Osteocyte (in vitro differentiated cells): ENCODE measurements around the gene NLGN2. TPM values are rescaled to one million over a fixed set of nuclear protein-coding genes. Genes with fewer than 3 reads are reported as not detected.
A peak's percentile ranks its signal among the peaks of the same experiment; 100 is the strongest.

Source experiments
- DNase-seq: peaks from one replicate; pipeline ENCODE4 v3.0.0; 2021; ENCODE audit warnings: mixed read lengths; ENCODE audit not compliant: unreplicated experiment; ENCODE audit errors: extremely low spot score
- H3K27ac Mint-ChIP-seq: one replicate; pipeline ENCODE4 v1.8.0; 2021; ENCODE audit warnings: mild to moderate bottlenecking, mixed read lengths; ENCODE audit not compliant: unreplicated experiment
- H3K27me3 Mint-ChIP-seq: one replicate; pipeline ENCODE4 v1.8.0; 2021; ENCODE audit warnings: mixed read lengths; ENCODE audit not compliant: unreplicated experiment
- H3K36me3 Mint-ChIP-seq: one replicate; pipeline ENCODE4 v1.8.0; 2021; ENCODE audit warnings: mixed read lengths; ENCODE audit not compliant: unreplicated experiment
- H3K4me1 Mint-ChIP-seq: one replicate; pipeline ENCODE4 v1.8.0; 2021; ENCODE audit warnings: mixed read lengths; ENCODE audit not compliant: unreplicated experiment
- H3K4me3 Mint-ChIP-seq: one replicate; pipeline ENCODE4 v1.8.0; 2021; ENCODE audit warnings: mild to moderate bottlenecking, moderate library complexity, mixed read lengths; ENCODE audit not compliant: unreplicated experiment
- H3K9me3 Mint-ChIP-seq: one replicate; pipeline ENCODE4 v1.8.0; 2021; ENCODE audit warnings: mixed read lengths; ENCODE audit not compliant: unreplicated experiment
- total RNA-seq: library from RNA; stranded (reverse); gene quantifications from 2 replicates; pipeline ENCODE4 v1.2.1, GENCODE V29; 2021
- TF ChIP-seq, protein P1 (sequence below): fragments of 200-600 bp; sonication (generic); IDR thresholded peaks from 2 replicates; pipeline ENCODE4 v1.5.0; 2021; ENCODE audit warnings: antibody characterized with exemption, mild to moderate bottlenecking, moderate library complexity

NLGN2 gene
- total RNA-seq, 1 donor from 2014 or later = 56.8 TPM

DNA sequence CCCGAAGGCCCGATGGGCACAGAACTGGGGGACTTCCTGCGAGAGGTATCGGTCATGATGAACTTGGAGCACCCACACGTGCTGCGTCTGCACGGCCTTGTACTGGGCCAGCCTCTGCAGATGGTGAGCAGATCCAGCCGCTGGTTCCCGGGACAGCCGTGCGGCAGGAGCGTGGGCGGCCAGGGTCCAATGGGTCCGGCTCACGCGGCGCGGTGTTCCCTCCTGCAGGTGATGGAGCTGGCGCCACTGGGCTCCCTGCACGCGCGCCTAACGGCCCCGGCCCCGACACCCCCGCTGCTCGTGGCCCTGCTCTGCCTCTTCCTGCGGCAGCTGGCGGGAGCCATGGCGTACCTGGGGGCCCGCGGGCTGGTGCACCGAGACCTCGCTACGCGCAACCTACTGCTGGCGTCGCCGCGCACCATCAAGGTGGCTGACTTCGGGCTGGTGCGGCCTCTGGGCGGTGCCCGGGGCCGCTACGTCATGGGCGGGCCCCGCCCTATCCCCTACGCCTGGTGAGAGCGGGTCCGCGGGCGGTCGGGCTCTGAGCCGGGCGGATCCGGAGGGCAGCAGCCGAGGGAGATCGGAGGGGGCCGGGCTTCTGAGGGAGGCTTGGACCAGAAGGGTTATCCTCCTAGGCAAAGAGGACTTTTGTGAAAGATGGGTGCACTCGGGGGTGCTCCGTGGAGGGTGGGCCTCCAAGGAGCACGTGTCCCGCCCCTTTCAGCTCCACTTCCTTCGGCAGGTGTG lies 23.7 kb upstream of the NLGN2 start:
- peaks cover 10% of the 10 kb centered on the region for H3K4me1 Mint-ChIP-seq
- H3K27ac Mint-ChIP-seq = no peak overlapping the region
- H3K4me3 Mint-ChIP-seq = peak overlapping the region; percentile 57
- peaks cover 7% of the 10 kb centered on the region for H3K36me3 Mint-ChIP-seq
- TF ChIP-seq, protein P1, sequence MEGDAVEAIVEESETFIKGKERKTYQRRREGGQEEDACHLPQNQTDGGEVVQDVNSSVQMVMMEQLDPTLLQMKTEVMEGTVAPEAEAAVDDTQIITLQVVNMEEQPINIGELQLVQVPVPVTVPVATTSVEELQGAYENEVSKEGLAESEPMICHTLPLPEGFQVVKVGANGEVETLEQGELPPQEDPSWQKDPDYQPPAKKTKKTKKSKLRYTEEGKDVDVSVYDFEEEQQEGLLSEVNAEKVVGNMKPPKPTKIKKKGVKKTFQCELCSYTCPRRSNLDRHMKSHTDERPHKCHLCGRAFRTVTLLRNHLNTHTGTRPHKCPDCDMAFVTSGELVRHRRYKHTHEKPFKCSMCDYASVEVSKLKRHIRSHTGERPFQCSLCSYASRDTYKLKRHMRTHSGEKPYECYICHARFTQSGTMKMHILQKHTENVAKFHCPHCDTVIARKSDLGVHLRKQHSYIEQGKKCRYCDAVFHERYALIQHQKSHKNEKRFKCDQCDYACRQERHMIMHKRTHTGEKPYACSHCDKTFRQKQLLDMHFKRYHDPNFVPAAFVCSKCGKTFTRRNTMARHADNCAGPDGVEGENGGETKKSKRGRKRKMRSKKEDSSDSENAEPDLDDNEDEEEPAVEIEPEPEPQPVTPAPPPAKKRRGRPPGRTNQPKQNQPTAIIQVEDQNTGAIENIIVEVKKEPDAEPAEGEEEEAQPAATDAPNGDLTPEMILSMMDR = no peak
- H3K9me3 Mint-ChIP-seq = peaks cover 7% of the 10 kb centered on the region
- no peak for DNase-seq
- peaks cover 37% of the 10 kb centered on the region for H3K27me3 Mint-ChIP-seq

DNA sequence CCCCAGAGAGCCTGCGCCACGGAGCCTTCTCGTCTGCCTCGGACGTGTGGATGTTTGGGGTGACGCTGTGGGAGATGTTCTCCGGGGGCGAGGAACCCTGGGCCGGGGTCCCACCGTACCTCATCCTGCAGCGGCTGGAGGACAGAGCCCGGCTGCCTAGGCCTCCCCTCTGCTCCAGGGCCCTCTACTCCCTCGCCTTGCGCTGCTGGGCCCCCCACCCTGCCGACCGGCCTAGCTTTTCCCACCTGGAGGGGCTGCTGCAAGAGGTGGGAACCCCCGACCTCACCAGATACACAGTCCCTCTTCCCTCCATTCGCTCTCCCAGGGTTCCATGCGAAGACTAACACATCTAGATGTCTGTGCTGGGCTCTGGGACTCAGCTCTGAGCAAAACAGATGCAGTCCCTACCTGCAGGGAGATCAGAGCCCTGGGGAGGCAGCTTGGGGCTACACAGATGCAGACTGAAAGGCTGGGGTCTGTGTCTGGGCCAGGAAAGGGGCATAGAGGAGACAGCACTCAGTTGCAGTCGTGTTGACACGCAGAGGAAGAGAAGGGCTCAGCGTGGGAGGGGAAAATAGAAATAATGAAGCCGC lies 23.1 kb upstream of the NLGN2 start:
- Mint-ChIP-seq H3K36me3 (peaks cover 7% of the 10 kb centered on the region), H3K4me3 (peak overlapping the region; percentile 57), H3K27ac (no peak overlapping the region), H3K4me1 (peaks cover 10% of the 10 kb centered on the region), H3K27me3 (peaks cover 31% of the 10 kb centered on the region), H3K9me3 (peaks cover under 1% of the 10 kb centered on the region)
- TF ChIP-seq, protein P1 = no peak
- no peak for DNase-seq

DNA sequence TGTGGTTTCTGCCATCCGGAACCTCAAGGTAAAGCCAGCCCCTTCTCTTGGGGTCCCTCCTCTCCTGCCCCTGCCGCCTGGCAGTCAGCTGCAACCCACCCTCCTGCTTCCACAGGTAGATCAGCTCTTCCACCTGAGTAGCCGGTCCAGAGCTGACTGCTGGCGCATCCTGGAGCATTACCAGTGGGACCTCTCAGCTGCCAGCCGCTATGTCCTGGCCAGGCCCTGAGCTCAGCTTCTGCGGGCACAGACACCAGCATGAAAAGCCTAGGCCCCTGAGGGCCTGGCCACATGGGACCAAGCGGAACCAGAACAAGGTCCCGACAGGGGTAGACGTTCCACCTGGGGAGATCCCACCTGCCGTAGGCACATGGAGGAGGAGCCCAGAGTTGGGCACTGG lies 18.8 kb upstream of the NLGN2 start:
- TF ChIP-seq, protein P1 = no peak
- no peak for DNase-seq
- Mint-ChIP-seq H3K27ac (no peak overlapping the region), H3K27me3 (no peaks in the 10 kb centered on the region), H3K4me1 (peaks cover 3% of the 10 kb centered on the region), H3K9me3 (no peaks in the 10 kb centered on the region), H3K36me3 (peaks cover 13% of the 10 kb centered on the region), H3K4me3 (no peak overlapping the region)

DNA sequence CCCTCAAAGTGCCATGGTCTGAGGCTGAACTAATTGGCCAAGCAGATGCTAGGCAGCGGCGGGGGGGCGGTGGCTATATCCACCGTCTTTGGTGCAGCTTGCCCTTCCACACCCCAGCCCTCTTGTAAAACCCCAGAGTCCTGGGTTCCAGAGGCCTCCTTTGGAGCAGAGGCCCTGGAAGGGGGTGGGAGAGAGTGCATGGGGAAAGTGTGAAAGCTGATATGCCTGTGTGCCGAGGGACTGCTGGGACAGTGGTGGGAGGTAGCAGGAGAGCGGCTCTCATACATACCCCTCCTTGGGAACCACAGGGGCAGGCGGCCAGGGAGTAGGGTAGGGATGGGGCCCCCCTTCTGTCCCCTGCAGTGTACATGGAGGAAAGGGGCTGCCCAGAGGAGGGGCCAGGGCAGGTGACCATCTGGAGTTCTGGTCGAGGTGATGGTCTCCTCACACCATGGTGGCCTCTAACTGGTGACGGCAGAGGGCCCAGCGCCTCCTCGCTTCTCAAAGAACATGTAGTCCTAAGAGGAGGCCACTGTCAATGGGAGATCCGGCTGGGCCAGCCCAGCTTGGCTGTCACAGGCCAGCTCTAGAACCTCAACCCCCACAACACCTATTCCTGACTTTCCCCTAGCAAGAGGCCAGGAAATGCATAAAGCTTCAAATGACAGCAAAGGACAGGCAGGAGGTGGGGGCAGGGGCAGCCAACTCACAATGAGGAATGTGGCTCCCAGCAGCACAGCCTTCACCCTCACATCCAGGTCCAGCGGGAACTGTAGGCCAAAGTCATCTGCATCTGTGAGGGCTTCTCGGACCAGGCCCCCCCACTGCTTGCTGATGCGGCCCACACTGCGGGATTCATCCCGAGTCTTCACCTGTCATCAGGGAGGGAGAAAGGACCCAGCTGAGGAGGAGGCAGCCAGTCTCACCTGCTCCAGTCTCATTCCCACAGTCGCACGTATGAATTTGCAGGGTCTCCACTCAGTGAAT lies 17.4 kb upstream of the NLGN2 start:
- H3K27me3 Mint-ChIP-seq = no peaks in the 10 kb centered on the region
- H3K36me3 Mint-ChIP-seq = peaks cover 13% of the 10 kb centered on the region
- DNase-seq = no peak
- no peaks in the 10 kb centered on the region for H3K9me3 Mint-ChIP-seq
- H3K27ac Mint-ChIP-seq = no peak overlapping the region
- H3K4me3 Mint-ChIP-seq = no peak overlapping the region
- TF ChIP-seq, protein P1 = no peak
- H3K4me1 Mint-ChIP-seq = peaks cover 9% of the 10 kb centered on the region
